Endothelial cell (in vitro differentiated cells): ENCODE results near the gene DCN. TPM values are rescaled to one million over a fixed set of nuclear protein-coding genes. Genes with fewer than 3 reads are reported as not detected.

Experiments used
- DNase-seq: peaks from one replicate; pipeline ENCODE4 v3.0.0; 2021; ENCODE audit warnings: low spot score
- H3K27ac Mint-ChIP-seq: one replicate; pipeline ENCODE4 v1.8.0; 2021; ENCODE audit warnings: mixed read lengths, inconsistent platforms; ENCODE audit not compliant: unreplicated experiment
- H3K27me3 Mint-ChIP-seq: one replicate; pipeline ENCODE4 v1.8.0; 2021; ENCODE audit warnings: mild to moderate bottlenecking, moderate library complexity, mixed read lengths, inconsistent platforms; ENCODE audit not compliant: unreplicated experiment
- H3K36me3 Mint-ChIP-seq: one replicate; pipeline ENCODE4 v1.8.0; 2021; ENCODE audit warnings: mild to moderate bottlenecking, low read depth, mixed read lengths, inconsistent platforms; ENCODE audit not compliant: unreplicated experiment
- H3K4me1 Mint-ChIP-seq: one replicate; pipeline ENCODE4 v1.8.0; 2021; ENCODE audit warnings: mild to moderate bottlenecking, mixed read lengths, inconsistent platforms; ENCODE audit not compliant: unreplicated experiment
- H3K4me3 Mint-ChIP-seq: one replicate; pipeline ENCODE4 v1.8.0; 2021; ENCODE audit warnings: mild to moderate bottlenecking, mixed read lengths, inconsistent platforms; ENCODE audit not compliant: unreplicated experiment
- H3K9me3 Mint-ChIP-seq: one replicate; pipeline ENCODE4 v1.8.0; 2021; ENCODE audit warnings: mixed read lengths, inconsistent platforms; ENCODE audit not compliant: unreplicated experiment
- total RNA-seq: library from RNA; stranded (reverse); fragmentation: NEBNext Ultra II Directional; extraction: Animal tissue kit (Norgen Biotek cat#: 25700); gene quantifications from one replicate; pipeline ENCODE4 v1.2.1, GENCODE V29; 2021; ENCODE audit not compliant: unreplicated experiment
- TF ChIP-seq, protein P1 (sequence below): fragments of 200-600 bp; sonication (generic); IDR thresholded peaks from one replicate; pipeline ENCODE4 v1.5.0; 2021; ENCODE audit warnings: antibody characterized with exemption; ENCODE audit not compliant: unreplicated experiment

DCN gene
- total RNA-seq, 1 donor from 2014 or later: not detected

DNA sequence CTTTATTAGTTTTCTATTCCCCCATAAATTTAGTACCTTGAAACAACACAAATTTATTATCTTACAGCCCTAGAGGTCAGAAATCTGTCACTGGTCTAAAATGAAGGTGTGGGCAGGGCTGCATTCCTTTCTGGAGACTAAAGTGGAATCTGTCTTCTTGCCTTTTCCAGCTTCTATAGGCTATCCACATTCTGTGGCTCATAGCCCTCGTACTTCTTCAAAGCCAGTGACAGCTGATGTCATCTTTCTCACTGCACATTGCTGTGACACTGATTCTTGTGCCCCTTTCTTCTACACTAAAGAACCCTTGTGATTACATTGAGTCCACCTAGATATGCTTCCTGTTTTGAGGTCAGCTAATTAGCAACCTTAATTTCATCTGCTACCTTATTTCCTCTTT, 23.2 kb upstream of the DCN start:
- H3K4me3 Mint-ChIP-seq: no peak overlapping the region
- no peaks in the 10 kb centered on the region for H3K27me3 Mint-ChIP-seq
- no peaks in the 10 kb centered on the region for H3K36me3 Mint-ChIP-seq
- no peaks in the 10 kb centered on the region for H3K9me3 Mint-ChIP-seq
- no peak for DNase-seq
- no peaks in the 10 kb centered on the region for H3K4me1 Mint-ChIP-seq
- TF ChIP-seq, protein P1, sequence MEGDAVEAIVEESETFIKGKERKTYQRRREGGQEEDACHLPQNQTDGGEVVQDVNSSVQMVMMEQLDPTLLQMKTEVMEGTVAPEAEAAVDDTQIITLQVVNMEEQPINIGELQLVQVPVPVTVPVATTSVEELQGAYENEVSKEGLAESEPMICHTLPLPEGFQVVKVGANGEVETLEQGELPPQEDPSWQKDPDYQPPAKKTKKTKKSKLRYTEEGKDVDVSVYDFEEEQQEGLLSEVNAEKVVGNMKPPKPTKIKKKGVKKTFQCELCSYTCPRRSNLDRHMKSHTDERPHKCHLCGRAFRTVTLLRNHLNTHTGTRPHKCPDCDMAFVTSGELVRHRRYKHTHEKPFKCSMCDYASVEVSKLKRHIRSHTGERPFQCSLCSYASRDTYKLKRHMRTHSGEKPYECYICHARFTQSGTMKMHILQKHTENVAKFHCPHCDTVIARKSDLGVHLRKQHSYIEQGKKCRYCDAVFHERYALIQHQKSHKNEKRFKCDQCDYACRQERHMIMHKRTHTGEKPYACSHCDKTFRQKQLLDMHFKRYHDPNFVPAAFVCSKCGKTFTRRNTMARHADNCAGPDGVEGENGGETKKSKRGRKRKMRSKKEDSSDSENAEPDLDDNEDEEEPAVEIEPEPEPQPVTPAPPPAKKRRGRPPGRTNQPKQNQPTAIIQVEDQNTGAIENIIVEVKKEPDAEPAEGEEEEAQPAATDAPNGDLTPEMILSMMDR: no peak
- no peak overlapping the region for H3K27ac Mint-ChIP-seq

DNA sequence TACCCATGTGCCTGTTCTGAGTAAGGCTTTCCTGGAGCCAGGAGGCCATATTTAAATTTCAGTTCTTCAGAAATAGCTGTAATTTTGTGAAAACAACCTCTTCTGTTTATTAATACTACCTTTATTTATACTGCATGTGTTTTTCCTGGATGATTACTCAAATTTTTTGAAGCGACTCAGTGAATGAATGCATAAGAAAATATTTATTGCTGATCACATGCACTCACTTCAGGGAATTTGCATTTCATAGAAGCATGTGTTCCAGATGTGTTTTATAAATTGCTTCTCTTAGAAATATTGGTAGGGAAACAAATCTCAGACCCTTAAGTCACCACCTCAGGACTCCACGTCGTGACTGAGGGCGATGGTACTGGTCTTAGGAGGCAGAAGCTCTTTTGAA, 21.8 kb upstream of the DCN start:
- H3K4me3 Mint-ChIP-seq: no peak overlapping the region

DNA sequence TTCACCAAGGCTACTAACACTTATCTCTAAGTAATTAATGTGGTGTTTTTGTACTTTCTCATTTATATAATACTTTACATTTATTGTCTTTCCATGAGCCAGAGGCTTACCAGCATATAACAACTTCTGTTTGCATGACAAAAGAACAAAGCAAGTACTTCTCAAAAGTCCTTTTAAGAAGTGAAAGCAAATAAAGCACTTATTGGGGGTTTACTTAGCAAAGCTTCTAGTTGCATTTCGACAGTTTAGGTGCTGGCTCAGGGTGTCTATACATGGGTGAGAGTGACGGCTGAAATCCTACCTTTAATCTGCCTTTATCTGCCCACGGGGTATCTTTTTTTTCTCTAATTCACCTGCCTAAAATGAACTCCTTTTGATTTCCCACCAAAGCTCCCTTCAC, 21.0 kb upstream of the DCN start:
- no peaks in the 10 kb centered on the region for H3K4me1 Mint-ChIP-seq
- DNase-seq: no peak
- H3K27ac Mint-ChIP-seq: no peak overlapping the region
- H3K9me3 Mint-ChIP-seq: no peaks in the 10 kb centered on the region
- TF ChIP-seq, protein P1: no peak
- H3K27me3 Mint-ChIP-seq: no peaks in the 10 kb centered on the region
- H3K4me3 Mint-ChIP-seq: no peak overlapping the region
- no peaks in the 10 kb centered on the region for H3K36me3 Mint-ChIP-seq

More for the DNA sequence above, 21.8 kb upstream of the DCN start:
- no peak for DNase-seq
- TF ChIP-seq, protein P1: no peak
- Mint-ChIP-seq H3K4me1 (no peaks in the 10 kb centered on the region), H3K27ac (no peak overlapping the region), H3K27me3 (no peaks in the 10 kb centered on the region), H3K36me3 (no peaks in the 10 kb centered on the region), H3K9me3 (no peaks in the 10 kb centered on the region)

DNA sequence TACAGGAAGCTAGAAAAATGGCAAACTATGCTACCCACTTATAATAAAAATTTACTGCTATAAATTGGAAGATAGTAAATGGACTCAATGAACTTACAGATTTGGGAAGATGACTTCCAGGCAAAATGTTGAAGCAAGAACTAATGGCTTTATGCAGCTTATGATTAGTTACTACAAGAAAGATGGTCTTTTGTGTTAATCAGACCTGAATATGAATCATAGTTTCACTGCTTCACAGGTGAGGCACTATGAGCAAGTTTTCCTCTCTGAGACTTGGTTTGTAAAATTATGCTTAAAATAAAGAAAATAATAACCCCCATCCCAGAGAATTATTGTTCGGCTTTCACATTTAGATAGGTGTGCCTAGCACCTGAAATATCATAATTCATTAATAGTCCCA, 19.8 kb upstream of the DCN start:
- Mint-ChIP-seq H3K9me3 (no peaks in the 10 kb centered on the region), H3K27ac (no peak overlapping the region), H3K27me3 (no peaks in the 10 kb centered on the region), H3K4me3 (no peak overlapping the region), H3K4me1 (no peaks in the 10 kb centered on the region), H3K36me3 (no peaks in the 10 kb centered on the region)
- TF ChIP-seq, protein P1: no peak
- no peak for DNase-seq

DNA sequence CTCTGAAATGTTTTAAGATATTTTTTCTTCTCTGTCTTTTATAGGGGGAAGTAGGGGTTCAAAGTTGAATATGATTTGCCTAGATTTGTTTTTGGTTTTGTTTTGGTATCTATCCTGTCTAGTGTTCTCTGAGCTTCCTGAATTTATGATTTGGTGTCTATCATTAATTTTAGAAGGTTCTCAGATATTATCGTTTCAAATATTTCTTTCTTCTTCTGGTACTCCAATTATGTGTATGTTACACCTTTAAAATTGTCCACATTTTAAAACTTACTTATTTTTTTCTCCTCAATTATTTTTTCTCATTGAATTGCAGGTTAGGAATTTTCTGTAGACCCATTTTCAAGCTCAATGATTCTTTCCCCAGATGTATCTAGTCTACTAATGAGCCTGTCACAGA, 13.8 kb upstream of the DCN start:
- TF ChIP-seq, protein P1: no peak
- no peak overlapping the region for H3K27ac Mint-ChIP-seq
- H3K27me3 Mint-ChIP-seq: no peaks in the 10 kb centered on the region
- H3K4me1 Mint-ChIP-seq: no peaks in the 10 kb centered on the region
- no peaks in the 10 kb centered on the region for H3K36me3 Mint-ChIP-seq
- no peak for DNase-seq
- no peaks in the 10 kb centered on the region for H3K9me3 Mint-ChIP-seq
- no peak overlapping the region for H3K4me3 Mint-ChIP-seq
